PC-9 (cell line): ENCODE measurements around the gene BAIAP2L2. TPM values are rescaled to one million over a fixed set of nuclear protein-coding genes. Genes with fewer than 3 reads are reported as not detected.

Experiments used
- BruUV-seq: library from RNA; stranded (reverse); fragments of 400-500 nt; replicated peaks from 2 replicates; lab custom pipeline; 2021; lab: Mats Ljungman, UMichigan
- CTCF ChIA-PET: fragments of 300-600 bp; sonication (Branson Sonifier 250); formaldehyde crosslinking; loops from one replicate; lab custom pipeline; 2022; ENCODE audit warnings: antibody characterized with exemption; lab: Charles Lee
- POLR2A ChIA-PET: fragments of 300-600 bp; sonication (Branson Sonifier 250); formaldehyde crosslinking; loops from one replicate; lab custom pipeline; 2022; ENCODE audit warnings: antibody characterized with exemption; ENCODE audit not compliant: unreplicated experiment; lab: Charles Lee
- DNase-seq, 2 experiments: peaks; one replicate each; pipeline versions ENCODE4 v3.0.0 to v3.0.0-alpha.2; 2015 to 2022; ENCODE audit warnings: mixed read lengths in 1 of 2
- H2AFZ ChIP-seq: fragments of 200-600 bp; sonication (generic); 2 replicates; pipeline ENCODE4 v1.8.1; 2017; ENCODE audit warnings: antibody characterized with exemption
- H3F3A ChIP-seq: fragments of 200-600 bp; sonication (generic); 2 replicates; pipeline ENCODE4 v1.8.1; 2017; ENCODE audit warnings: antibody characterized with exemption, mild to moderate bottlenecking, low read depth; ENCODE audit not compliant: insufficient read depth
- H3K27ac ChIP-seq: fragments of 200-600 bp; sonication (generic); 2 replicates; pipeline ENCODE4 v1.6.1; 2016; ENCODE audit warnings: mixed run types
- H3K27me3 ChIP-seq: fragments of 200-600 bp; sonication (generic); 2 replicates; pipeline ENCODE4 v1.6.1; 2016; ENCODE audit warnings: low read depth, mixed run types; ENCODE audit not compliant: insufficient read depth
- H3K36me3 ChIP-seq: fragments of 200-600 bp; sonication (generic); 2 replicates; pipeline ENCODE4 v1.6.1; 2016; ENCODE audit warnings: low read depth, mixed run types
- H3K4me1 ChIP-seq: fragments of 200-600 bp; sonication (generic); replicated peaks from 2 replicates; pipeline ENCODE4 v1.6.1; 2016; ENCODE audit warnings: mixed run types; ENCODE audit not compliant: insufficient read depth
- H3K4me2 ChIP-seq: fragments of 200-600 bp; sonication (generic); 2 replicates; pipeline ENCODE4 v1.6.1; 2017; ENCODE audit warnings: mixed run types
- H3K4me3 ChIP-seq: fragments of 200-600 bp; sonication (generic); 2 replicates; pipeline ENCODE4 v1.6.1; 2016; ENCODE audit warnings: mixed run types
- H3K79me2 ChIP-seq: fragments of 200-600 bp; sonication (generic); 2 replicates; pipeline ENCODE4 v1.6.1; 2017; ENCODE audit warnings: low read depth, mixed run types
- H3K9me2 ChIP-seq: fragments of 200-600 bp; sonication (generic); 2 replicates; pipeline ENCODE4 v1.8.1; 2017; ENCODE audit warnings: mild to moderate bottlenecking; ENCODE audit not compliant: insufficient read depth
- H3K9me3 ChIP-seq: fragments of 200-600 bp; sonication (generic); 2 replicates; pipeline ENCODE4 v1.8.1; 2016; ENCODE audit warnings: low read depth; ENCODE audit not compliant: insufficient read depth
- H4K20me1 ChIP-seq: fragments of 200-600 bp; sonication (generic); 2 replicates; pipeline ENCODE4 v1.8.1; 2017; ENCODE audit not compliant: insufficient read depth
- EZH2 ChIP-seq: fragments of 200-600 bp; sonication (generic); IDR thresholded peaks from 2 replicates; pipeline ENCODE4 v1.8.0; 2017; ENCODE audit warnings: antibody characterized with exemption, low read depth
- intact Hi-C: fragments of 100-400 bp; cut with micrococcal nuclease; formaldehyde crosslinking; loops from one replicate; pipeline ENCODE4 v1.10.0; 2022; ENCODE audit not compliant: unreplicated experiment
- total RNA-seq: library from RNA; stranded (reverse); gene quantifications from 2 replicates; pipeline ENCODE4 v1.2.3, GENCODE V29; 2021
- TF ChIP-seq, protein P1 (sequence below): fragments of 200-600 bp; sonication (generic); conservative IDR thresholded peaks from 2 replicates; pipeline ENCODE4 v1.6.1; 2017; ENCODE audit warnings: mixed run types, antibody characterized with exemption, mild to moderate bottlenecking, moderate library complexity

BAIAP2L2 gene
- total RNA-seq, 1 experiment from 2014 or later = 7.1 TPM

DNA sequence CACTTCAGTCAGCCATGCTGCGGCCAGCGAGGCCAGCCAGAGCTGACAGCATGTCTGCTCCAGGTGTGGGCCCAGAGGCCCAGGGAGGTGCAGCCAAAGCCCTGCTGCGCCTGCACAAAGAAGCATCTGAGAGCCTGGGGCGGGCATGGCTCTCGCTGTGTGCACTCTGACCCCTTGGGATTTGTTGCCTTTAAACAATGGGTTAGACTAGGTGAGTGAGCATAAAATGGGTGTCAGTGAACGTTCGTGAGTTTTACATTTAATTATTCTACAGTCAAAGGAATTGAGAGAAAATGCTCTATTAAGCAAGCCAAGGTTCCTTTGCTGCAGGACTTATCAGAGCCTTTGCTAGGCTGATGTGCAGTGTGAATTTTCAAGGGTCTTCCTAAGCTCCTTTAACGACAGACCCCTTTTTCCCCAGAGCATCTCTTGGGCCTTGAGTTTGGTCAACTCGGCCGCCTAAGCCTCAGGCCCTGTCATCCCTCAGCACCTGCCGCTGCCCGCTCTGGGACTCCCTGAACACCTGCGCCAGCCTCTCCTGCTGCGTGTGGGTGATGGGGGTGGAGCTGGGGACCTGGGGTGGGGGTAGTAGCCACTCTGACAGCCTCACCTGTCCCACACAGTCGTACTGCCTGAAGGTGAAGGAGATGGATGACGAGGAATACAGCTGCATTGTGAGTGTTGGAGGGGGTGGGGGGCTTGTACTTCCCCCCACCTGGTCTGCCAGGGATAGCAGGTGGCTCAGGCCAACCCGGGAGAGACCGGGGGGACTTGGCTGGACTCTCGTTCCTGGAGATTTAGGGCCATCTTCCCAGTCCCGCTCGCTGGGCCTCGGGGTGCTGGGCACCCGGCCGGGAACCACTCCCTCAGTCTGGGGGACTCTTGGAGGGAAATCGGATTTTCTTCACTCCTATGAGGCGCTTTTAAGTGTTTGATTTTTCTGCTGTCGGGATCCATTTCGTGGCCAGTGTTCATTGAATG, 37.0 kb downstream of the BAIAP2L2 start:
- Histone ChIP-seq H3K27me3 (no peaks in the 10 kb centered on the region), H3K9me2 (no peaks in the 10 kb centered on the region), H2AFZ (no peak overlapping the region), H3K9me3 (no peaks in the 10 kb centered on the region), H4K20me1 (no peaks in the 10 kb centered on the region; the same call in 1 of the 2 replicates), H3K79me2 (no peaks in the 10 kb centered on the region), H3K4me1 (no peaks in the 10 kb centered on the region), H3K27ac (no peak overlapping the region), H3K4me2 (no peak overlapping the region), H3K4me3 (no peak overlapping the region), H3F3A (peaks cover 4% of the 10 kb centered on the region; the same call in 1 of the 2 replicates), H3K36me3 (peaks cover 8% of the 10 kb centered on the region)
- DNase-seq = no peak
- ChIA-PET POLR2A (no interaction called here), CTCF (no interaction called here)
- no peak for TF ChIP-seq EZH2
- TF ChIP-seq, protein P1, sequence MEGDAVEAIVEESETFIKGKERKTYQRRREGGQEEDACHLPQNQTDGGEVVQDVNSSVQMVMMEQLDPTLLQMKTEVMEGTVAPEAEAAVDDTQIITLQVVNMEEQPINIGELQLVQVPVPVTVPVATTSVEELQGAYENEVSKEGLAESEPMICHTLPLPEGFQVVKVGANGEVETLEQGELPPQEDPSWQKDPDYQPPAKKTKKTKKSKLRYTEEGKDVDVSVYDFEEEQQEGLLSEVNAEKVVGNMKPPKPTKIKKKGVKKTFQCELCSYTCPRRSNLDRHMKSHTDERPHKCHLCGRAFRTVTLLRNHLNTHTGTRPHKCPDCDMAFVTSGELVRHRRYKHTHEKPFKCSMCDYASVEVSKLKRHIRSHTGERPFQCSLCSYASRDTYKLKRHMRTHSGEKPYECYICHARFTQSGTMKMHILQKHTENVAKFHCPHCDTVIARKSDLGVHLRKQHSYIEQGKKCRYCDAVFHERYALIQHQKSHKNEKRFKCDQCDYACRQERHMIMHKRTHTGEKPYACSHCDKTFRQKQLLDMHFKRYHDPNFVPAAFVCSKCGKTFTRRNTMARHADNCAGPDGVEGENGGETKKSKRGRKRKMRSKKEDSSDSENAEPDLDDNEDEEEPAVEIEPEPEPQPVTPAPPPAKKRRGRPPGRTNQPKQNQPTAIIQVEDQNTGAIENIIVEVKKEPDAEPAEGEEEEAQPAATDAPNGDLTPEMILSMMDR = no peak
- no TSS peak for BruUV-seq
- intact Hi-C loops = no loop called here

DNA sequence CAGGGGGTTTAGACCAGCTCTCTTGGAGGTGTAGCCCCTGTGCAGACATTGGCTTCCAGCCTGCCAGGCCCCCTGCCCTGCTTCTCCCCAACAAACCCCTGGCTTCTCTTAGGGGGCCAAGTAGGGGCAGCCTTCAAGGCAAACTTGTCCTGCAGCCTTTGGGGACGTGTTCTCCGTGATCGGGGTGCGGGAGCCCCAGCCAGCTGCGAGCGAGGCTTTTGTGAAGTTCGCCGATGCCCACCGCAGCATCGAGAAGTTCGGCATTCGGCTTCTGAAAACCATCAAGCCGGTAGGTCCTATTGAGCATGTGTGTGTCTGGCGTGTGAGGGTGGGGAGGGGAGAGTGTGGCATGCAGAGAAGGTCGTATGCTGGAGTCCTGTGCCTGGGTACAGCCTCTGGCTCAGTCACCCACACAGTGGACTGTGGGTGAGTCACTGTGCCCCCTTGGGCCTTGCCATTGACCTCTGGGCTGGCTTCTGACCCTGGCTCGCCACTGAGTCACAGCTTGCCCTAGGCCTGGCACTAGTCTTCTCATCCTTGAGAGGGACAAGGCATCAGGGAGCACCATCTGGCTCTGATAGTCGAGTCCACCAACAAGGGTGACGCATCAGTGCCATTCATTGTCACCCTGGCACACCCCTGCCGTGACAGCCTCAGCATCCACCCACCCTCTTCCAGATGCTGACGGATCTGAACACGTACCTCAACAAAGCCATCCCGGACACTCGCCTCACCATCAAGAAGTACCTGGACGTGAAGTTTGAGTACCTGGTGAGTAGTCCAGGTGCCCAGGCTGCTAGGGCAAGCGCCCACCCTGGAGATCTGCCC, 37.9 kb downstream of the BAIAP2L2 start:
- Histone ChIP-seq H3K4me2 (no peak overlapping the region), H3F3A (peaks cover 4% of the 10 kb centered on the region; the same call in 1 of the 2 replicates), H3K36me3 (peaks cover 8% of the 10 kb centered on the region), H3K79me2 (no peaks in the 10 kb centered on the region), H3K27me3 (no peaks in the 10 kb centered on the region), H3K9me3 (no peaks in the 10 kb centered on the region), H3K27ac (no peak overlapping the region), H4K20me1 (no peaks in the 10 kb centered on the region; the same call in 1 of the 2 replicates), H3K9me2 (no peaks in the 10 kb centered on the region), H3K4me1 (no peaks in the 10 kb centered on the region), H3K4me3 (no peak overlapping the region), H2AFZ (no peak overlapping the region)
- ChIA-PET CTCF (no interaction called here), POLR2A (no interaction called here)
- DNase-seq = no peak
- intact Hi-C loops = no loop called here
- BruUV-seq = no TSS peak
- TF ChIP-seq, protein P1 = no peak
- TF ChIP-seq EZH2 = no peak
